Ectodermal cell (in vitro differentiated cells): Measurements from ENCODE around the gene SUCLA2.

Source experiments
- H3K27ac ChIP-seq: 2 replicates; pipeline ENCODE4 v1.7.0; 2013; ENCODE audit warnings: mild to moderate bottlenecking, low read depth, low read length; ENCODE audit not compliant: insufficient read depth, poor library complexity, severe bottlenecking
- H3K27me3 ChIP-seq: 2 replicates; pipeline ENCODE4 v1.7.0; 2013; ENCODE audit warnings: mild to moderate bottlenecking, low read length; ENCODE audit not compliant: insufficient read depth, control insufficient read depth, poor library complexity, severe bottlenecking
- H3K36me3 ChIP-seq: one replicate; pipeline ENCODE4 v1.7.0; 2013; ENCODE audit warnings: low read length; ENCODE audit not compliant: control insufficient read depth, insufficient read depth
- H3K4me1 ChIP-seq: one replicate; pipeline ENCODE4 v1.7.0; 2013; ENCODE audit warnings: low read length; ENCODE audit not compliant: control insufficient read depth, insufficient read depth
- H3K4me3 ChIP-seq: 2 replicates; pipeline ENCODE4 v1.7.0; 2013; ENCODE audit warnings: low read depth, low read length, control low read depth; ENCODE audit not compliant: insufficient read depth
- H3K9me3 ChIP-seq: 2 replicates; pipeline ENCODE4 v1.7.0; 2013; ENCODE audit warnings: mild to moderate bottlenecking, low read length, moderate library complexity; ENCODE audit not compliant: control insufficient read depth
- WGBS, 2 experiments: methylation state at CpG; one replicate each; pipeline ENCODE4 v1.1.7; 2013; ENCODE audit warnings: missing lambda C conversion rate in 2 of 2; 5-methylcytosine and 5-hydroxymethylcytosine counted together

The SUCLA2 gene

DNA sequence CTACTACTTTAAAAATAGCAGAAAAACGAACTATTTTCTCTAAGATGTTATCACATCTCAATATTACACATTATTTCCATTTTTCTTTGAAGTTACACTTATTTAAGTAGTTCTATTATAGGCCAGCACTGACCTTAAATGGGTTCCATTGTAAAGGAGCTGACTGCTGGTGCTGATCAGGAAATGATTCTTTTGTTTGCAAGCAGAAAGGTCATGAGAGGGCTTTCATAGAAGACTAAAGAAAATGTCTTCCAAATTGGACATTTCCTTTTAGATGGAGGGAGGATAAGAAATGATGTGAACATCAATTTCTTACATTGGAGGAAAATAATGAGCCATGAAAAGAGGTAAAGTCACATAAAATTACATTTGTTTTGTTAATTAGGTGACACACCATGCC, 96.2 kb downstream of the SUCLA2 start:
- Histone ChIP-seq H3K27ac (no peak overlapping the region), H3K27me3 (no peaks in the 10 kb centered on the region), H3K4me1 (peaks cover 8% of the 10 kb centered on the region), H3K9me3 (no peaks in the 10 kb centered on the region), H3K4me3 (no peak overlapping the region), H3K36me3 (no peaks in the 10 kb centered on the region)
- 67 to 77% methylated on average over 1 of the region's 1 CpG for WGBS, 2 experiments

DNA sequence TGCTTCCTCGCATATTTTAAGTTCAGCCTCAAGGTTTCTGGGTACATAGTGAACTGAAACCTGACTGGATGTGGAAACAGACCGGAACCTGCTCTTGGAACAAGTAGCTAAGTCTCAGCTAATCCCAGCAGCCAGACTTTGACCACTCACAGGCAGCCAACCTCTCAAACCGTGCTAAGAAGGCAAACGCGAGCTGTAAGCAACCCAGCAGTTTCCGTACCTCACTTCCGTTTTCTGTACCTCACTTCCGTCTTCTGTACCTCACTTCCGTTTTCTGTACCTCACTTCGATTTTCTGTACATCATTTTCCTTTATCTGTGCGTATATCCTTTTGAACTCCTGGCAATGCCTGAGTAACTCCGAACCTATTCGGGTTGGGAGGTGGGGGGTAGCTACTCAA, 96.8 kb downstream of the SUCLA2 start:
- WGBS, 2 experiments, result 90 to 93% methylated on average over 11 to 13 of the region's 13 CpGs
- H3K27ac ChIP-seq, result no peak overlapping the region
- no peaks in the 10 kb centered on the region for H3K36me3 ChIP-seq
- H3K4me3 ChIP-seq, result no peak overlapping the region
- H3K27me3 ChIP-seq, result no peaks in the 10 kb centered on the region
- no peaks in the 10 kb centered on the region for H3K9me3 ChIP-seq
- H3K4me1 ChIP-seq, result peaks cover 8% of the 10 kb centered on the region

DNA sequence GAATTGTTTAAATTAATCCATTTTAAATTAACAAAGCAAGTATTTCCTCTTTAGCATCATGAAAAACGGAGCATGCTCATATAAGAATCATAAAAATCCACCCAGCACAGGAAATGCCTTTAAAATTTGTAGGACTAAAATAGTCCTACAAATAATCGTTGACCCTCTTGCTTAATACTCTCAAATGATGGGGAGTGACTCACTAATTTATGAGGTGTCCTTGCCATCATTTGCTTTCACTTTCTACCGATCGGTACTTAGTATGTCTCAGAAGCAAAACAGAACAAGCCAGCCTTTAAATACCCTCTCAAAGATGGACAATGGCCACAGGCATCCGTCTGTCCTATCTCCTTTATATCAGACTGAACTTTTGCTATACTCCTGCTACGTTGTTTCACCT, 97.2 kb downstream of the SUCLA2 start:
- no peaks in the 10 kb centered on the region for H3K9me3 ChIP-seq
- H3K4me1 ChIP-seq, result peaks cover 8% of the 10 kb centered on the region
- H3K27ac ChIP-seq, result no peak overlapping the region
- H3K36me3 ChIP-seq, result no peaks in the 10 kb centered on the region
- H3K27me3 ChIP-seq, result no peaks in the 10 kb centered on the region
- H3K4me3 ChIP-seq, result no peak overlapping the region
- WGBS, 2 experiments, result 86 to 87% methylated on average over 6 of the region's 6 CpGs

DNA sequence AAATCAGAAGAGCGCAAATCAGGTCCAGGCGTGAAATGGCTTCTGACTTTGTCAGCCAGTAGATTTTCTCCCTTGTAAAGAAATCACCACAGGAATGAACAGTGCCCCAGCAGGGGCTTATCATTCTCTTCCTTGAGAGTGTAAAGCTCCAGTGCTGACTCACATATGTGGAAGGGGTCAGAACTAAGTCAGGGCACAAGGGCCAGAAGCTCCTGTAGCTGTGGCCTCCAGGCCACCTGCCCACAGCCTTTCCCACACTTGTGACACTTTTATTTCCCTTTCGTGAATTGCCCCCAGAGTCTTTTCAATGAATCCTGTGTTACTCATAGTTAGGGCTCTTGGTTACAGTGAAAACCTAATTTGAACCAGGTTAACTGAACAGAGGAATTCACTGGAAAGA, 99.6 kb downstream of the SUCLA2 start:
- no peaks in the 10 kb centered on the region for H3K9me3 ChIP-seq
- peak overlapping the region; percentile 56 for H3K27ac ChIP-seq
- H3K4me3 ChIP-seq, result no peak overlapping the region
- no peaks in the 10 kb centered on the region for H3K36me3 ChIP-seq
- WGBS, 2 experiments, result 76 to 79% methylated on average over 3 of the region's 3 CpGs
- peaks cover 8% of the 10 kb centered on the region for H3K4me1 ChIP-seq
- H3K27me3 ChIP-seq, result no peaks in the 10 kb centered on the region

DNA sequence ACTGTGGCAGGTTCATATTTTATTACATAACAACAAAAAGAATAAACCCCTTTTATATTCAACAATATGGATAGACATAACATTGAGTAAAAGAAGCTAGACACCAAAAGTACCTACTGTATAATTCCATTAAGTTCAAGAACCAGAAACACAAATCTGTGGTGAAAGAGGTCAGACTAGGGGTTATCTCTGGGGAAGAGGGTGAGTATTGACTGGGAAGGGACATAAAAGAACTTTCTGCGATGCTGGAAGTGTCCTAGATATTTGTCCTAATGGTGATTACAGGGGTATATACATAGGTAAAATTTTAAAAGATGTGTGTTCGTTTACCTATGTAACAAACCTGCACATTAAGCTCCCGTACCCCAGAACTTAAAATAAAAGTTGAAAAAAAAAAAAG, 103.0 kb downstream of the SUCLA2 start:
- peaks cover 8% of the 10 kb centered on the region for H3K4me1 ChIP-seq
- H3K4me3 ChIP-seq, result no peak overlapping the region
- WGBS, 2 experiments, result 93 to 97% methylated on average over 1 to 3 of the region's 3 CpGs
- H3K36me3 ChIP-seq, result no peaks in the 10 kb centered on the region
- no peaks in the 10 kb centered on the region for H3K27me3 ChIP-seq
- no peaks in the 10 kb centered on the region for H3K9me3 ChIP-seq
- H3K27ac ChIP-seq, result no peak overlapping the region

DNA sequence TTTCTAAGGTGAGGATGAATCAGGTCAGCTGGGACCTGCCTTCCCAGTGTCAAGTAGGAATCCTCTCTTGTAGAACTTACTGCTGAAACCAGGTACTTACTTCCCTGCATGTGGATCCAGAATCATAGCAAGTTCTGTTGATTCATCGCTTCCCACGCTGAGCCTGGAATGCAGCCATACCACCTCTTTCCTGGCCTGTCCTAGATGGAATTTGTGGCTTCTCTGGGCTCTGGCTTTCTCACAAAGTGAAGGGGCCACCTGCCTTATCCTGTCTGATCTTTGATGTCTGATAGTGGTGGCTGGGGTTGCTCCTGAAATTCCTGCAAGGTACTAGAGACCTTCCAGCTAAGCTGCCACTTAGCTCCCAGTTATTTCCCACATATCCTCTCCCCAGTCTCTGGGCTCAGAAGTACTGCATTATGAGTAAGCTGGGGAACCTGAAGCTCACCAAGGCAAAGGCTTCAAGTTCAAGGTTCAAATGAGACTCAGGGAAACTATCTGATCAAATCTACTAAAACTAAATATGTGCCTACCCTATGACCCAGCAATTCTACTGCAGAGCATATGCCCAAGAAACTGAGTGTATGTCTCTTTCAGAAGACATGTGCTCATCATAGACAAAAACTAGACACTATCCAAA, 103.5 kb downstream of the SUCLA2 start:
- H3K27ac ChIP-seq, result no peak overlapping the region
- WGBS, 2 experiments, result 87 to 90% methylated on average over 2 of the region's 2 CpGs

DNA sequence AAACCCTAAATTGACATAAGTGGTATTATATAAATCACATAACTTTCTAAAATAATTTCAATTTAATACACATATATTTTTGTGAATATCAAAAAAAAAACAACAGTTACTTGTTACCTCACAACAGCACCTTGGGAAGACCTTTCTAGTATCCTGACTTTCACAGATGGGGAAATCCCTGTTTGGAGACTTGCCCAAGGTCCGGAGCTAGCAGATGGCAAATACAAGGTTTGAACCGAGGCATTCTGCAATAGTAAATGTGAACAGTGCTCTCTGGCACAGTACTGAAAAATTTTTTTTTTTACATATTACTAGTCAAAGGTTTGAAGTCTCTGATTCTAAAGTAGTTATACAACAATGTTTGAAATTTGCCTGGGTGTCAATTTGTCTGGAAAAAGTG, 104.5 kb downstream of the SUCLA2 start:
- Histone ChIP-seq H3K36me3 (no peaks in the 10 kb centered on the region), H3K4me3 (no peak overlapping the region), H3K9me3 (no peaks in the 10 kb centered on the region), H3K27me3 (no peaks in the 10 kb centered on the region), H3K4me1 (peaks cover 1% of the 10 kb centered on the region), H3K27ac (no peak overlapping the region)
- 96 to 98% methylated on average over 2 of the region's 2 CpGs for WGBS, 2 experiments

More for the DNA sequence above, 103.5 kb downstream of the SUCLA2 start:
- no peak overlapping the region for H3K4me3 ChIP-seq
- no peaks in the 10 kb centered on the region for H3K27me3 ChIP-seq
- H3K36me3 ChIP-seq, result no peaks in the 10 kb centered on the region
- H3K9me3 ChIP-seq, result no peaks in the 10 kb centered on the region
- peaks cover 8% of the 10 kb centered on the region for H3K4me1 ChIP-seq

DNA sequence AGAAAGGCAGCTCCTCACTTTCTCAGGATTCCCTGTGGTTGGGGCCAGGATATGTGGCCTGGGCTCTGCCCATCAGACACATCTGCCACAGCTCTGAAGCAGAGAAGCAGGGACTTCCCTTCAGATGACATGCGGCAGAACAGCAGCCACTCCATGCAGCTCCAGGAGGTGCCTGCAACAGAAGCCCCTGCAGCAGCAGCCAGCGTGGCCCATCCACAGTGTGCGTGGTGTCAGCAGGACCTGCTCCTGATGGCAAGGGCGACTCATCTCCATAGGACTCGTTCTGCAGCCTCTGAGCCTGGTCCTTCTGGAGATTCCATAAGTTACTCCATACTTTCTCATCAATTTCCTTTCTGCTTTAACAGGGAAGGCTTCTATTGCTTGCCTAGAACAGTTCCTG, 105.0 kb downstream of the SUCLA2 start:
- WGBS, 2 experiments, result 80 to 83% methylated on average over 5 of the region's 5 CpGs
- Histone ChIP-seq H3K4me1 (no peaks in the 10 kb centered on the region), H3K27ac (no peak overlapping the region), H3K27me3 (no peaks in the 10 kb centered on the region), H3K9me3 (no peaks in the 10 kb centered on the region), H3K36me3 (no peaks in the 10 kb centered on the region), H3K4me3 (no peak overlapping the region)

DNA sequence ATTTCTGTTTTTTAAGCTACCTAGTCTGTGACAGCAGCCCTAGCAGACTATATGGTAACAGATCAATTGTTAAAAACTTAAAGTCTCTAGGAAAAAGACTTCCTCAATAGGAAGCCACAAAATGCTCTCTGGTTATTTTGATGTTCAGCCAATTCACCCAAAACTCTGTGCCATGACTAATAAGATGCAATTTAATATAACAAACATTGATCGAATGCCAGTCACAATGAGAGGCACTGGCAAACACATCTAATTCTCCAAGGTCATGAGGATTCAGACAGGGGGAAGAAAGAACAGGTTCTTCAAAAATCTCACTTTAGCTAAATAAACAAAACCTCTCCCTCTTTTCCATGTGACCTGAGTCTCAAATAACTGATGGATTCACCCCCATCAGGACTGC, 107.5 kb downstream of the SUCLA2 start:
- Histone ChIP-seq H3K27ac (no peak overlapping the region), H3K36me3 (no peaks in the 10 kb centered on the region), H3K9me3 (no peaks in the 10 kb centered on the region), H3K4me3 (no peak overlapping the region), H3K4me1 (no peaks in the 10 kb centered on the region), H3K27me3 (no peaks in the 10 kb centered on the region)
- WGBS, 2 experiments, result 92 to 100% methylated on average over 1 of the region's 1 CpG
